Measurements from ENCODE around the gene OVOL3.

OVOL3 gene

DNA sequence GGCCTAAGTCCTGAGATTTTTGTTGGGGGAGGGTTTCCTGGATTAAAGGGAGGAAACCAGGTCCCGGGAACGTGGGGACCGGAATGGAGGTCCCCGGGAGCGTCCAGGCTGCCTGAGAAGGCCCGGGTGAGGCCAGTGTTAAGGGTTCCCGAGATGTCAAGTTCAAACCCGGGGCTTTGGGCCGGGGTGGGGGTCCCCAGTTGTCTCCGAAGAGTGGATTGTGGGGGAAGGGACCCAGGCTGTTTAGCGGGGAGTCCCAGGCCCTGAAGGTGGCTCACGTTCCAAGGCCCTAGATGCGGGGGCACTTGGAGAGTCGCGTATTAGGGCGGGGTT is 41.0 kb downstream of the OVOL3 start:
- Histone ChIP-seq H3K36me3 (peaks cover 48% of the 10 kb centered on the region), H3K27me3 (no peaks in the 10 kb centered on the region), H3K9me3 (no peaks in the 10 kb centered on the region), H3K27ac (no peak overlapping the region), H3K4me3 (ENCODE audit: low read depth in 1 of 2, low read length in 1 of 2) (no peak overlapping the region), H3K4me1 (ENCODE audit: control insufficient read depth in 1 of 2, insufficient read depth in 1 of 2, low read depth in 1 of 2, low read length in 1 of 2) (peaks cover 0 to 10% of the 10 kb centered on the region in 2 experiments)
- no peak for TF ChIP-seq CTCF (IDR thresholded peaks at IDR 0.05)

DNA sequence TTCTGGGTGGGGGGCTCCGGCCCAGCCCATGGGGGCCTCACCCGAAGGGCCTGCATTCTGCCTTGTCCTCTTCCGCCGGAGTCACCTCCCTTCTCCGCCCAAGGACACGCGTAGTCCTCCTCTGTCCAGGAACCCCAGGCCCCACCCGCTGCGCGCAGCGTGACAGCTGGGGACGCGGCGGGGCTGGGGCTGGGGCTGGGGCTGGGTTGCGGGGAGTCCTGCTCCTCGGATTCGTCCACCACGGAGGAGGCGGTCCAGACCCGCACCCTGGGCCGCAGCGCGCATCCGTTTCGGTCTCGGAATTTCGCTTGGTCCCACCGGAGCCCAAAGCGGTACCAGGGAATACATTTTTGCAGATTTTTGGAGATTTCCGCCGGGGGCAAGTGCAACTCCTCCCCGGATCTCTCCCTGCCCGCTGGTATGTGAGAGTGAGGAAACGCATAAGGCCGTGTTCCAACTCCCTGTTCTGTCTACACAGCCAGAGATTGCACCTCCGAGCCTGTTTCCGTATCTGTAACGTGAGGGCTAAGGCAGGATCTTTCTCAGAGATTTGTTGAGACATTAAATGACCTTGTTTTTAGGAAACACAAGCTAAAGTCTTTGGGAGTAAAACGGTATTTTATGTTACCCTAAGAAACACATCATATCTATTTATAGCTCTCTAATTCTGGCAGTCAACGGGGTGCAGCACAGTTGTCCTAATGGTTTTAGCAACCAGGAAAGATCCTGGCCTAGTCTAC is 41.6 kb downstream of the OVOL3 start, which contains the start of gene COX7A1:
TSS of gene COX7A1 (minus strand) at position 96 of the 740 bp plus-strand sequence. CDS start at position 56, 40 bp downstream.
- Histone ChIP-seq H3K4me3 (ENCODE audit: low read depth in 1 of 2, low read length in 1 of 2) (no peak within 1 kb of the TSS), H3K27me3 (no peaks in the 10 kb centered on the region), H3K9me3 (no peaks in the 10 kb centered on the region), H3K4me1 (ENCODE audit: control insufficient read depth in 1 of 2, insufficient read depth in 1 of 2, low read depth in 1 of 2, low read length in 1 of 2) (peaks cover 0 to 10% of the 10 kb centered on the region in 2 experiments), H3K36me3 (peaks cover 43% of the 10 kb centered on the region), H3K27ac (peak within 1 kb of the TSS; percentile 27)
- TF ChIP-seq CTCF (IDR thresholded peaks at IDR 0.05): no peak

DNA sequence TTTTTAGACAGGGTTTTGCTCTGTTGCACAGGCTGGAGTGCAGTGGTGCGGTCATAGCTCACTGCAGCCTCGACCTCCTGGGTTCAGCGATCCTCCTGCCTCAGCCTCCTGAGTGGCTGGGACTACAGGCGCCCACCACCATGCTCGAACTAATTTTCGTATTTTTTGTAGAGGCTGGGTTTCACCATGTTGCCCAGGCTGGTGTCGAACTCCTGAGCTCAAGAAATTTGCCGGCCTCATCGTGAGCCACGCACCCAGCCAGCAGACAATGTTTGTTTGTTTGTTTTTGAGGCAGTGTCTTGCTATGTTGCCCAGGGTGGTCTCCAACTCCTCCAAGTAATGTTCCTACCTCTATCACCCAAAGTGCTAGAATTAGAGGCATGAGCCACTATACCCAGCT is 42.2 kb downstream of the OVOL3 start:
- peaks cover 36% of the 10 kb centered on the region for H3K36me3 ChIP-seq
- no peaks in the 10 kb centered on the region for H3K9me3 ChIP-seq
- no peak overlapping the region for H3K27ac ChIP-seq
- no peaks in the 10 kb centered on the region for H3K27me3 ChIP-seq
- no peak overlapping the region for H3K4me3 ChIP-seq (ENCODE audit: low read depth in 1 of 2, low read length in 1 of 2)
- no peak for TF ChIP-seq CTCF (IDR thresholded peaks at IDR 0.05)
- H3K4me1 ChIP-seq (ENCODE audit: control insufficient read depth in 1 of 2, insufficient read depth in 1 of 2, low read depth in 1 of 2, low read length in 1 of 2): peaks cover 0 to 10% of the 10 kb centered on the region in 2 experiments

GRCh38 chr19:36160821-36161596 is 50.1 kb downstream of the OVOL3 start:
- H3K36me3 ChIP-seq: peaks cover 6% of the 10 kb centered on the region
- no peak overlapping the region for H3K4me3 ChIP-seq (ENCODE audit: low read depth in 1 of 2, low read length in 1 of 2)
- no peaks in the 10 kb centered on the region for H3K4me1 ChIP-seq (ENCODE audit: control insufficient read depth in 1 of 2, insufficient read depth in 1 of 2, low read depth in 1 of 2, low read length in 1 of 2)
- no peak overlapping the region for H3K27ac ChIP-seq
- no peaks in the 10 kb centered on the region for H3K27me3 ChIP-seq
- no peaks in the 10 kb centered on the region for H3K9me3 ChIP-seq
- no peak for TF ChIP-seq CTCF (IDR thresholded peaks at IDR 0.05)
